ENCODE data around the gene C12orf43.

The C12orf43 gene

DNA sequence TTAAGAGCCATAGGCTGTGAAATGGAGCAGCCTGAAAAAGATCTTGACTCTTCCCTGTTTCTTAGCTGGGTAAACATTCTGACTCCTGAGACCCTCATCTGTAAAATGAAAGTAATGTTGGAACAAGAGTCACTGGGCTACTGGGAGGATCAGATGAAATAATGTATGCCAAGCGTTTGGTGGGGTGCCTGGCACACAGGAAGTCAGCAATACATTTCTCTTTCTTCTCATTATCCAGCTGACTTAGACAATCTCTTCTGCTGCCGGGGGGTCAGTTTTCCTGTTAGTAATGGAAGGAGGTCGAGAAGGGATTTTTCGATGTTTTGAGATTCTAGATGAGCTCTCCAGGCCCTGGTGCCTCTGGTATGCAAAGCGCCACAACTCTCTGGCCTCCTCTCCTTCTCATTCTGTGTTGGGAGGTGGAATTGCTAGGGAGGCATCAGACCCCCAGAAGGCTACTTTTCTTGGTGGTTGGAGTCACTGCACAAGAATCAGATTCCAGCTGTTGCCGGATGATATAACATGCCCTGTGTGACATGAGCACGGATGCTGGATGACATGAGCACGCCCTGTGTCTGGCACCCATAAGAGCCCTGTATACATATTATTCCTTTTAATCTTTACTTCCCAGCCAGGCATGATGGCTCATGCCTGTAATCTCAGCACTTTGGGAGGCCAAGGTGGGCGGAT lies 18.5 kb upstream of the C12orf43 start:
- Histone ChIP-seq H3K9ac (ENCODE audit: low read length) (no peak overlapping the region), H3K4me2 (ENCODE audit: low read length) (no peak overlapping the region), H2AK5ac (ENCODE audit: low read length) (no peak overlapping the region), H3K79me2 (ENCODE audit: control insufficient read depth, insufficient read depth, low read length, poor library complexity) (no peaks in the 10 kb centered on the region), H3K23ac (ENCODE audit: low read length) (no peak overlapping the region), H2BK12ac (ENCODE audit: low read length) (no peak overlapping the region), H4K8ac (ENCODE audit: low read depth, low read length) (no peak overlapping the region), H4K91ac (ENCODE audit: low read depth, low read length) (no peak overlapping the region), H3K4me3 (ENCODE audit: low read depth, low read length) (no peak overlapping the region), H2BK120ac (ENCODE audit: insufficient read depth, low read length, poor library complexity) (no peak overlapping the region), H3K27me3 (ENCODE audit: insufficient read depth, low read length) (no peaks in the 10 kb centered on the region), H2BK5ac (ENCODE audit: low read depth, low read length, poor library complexity) (no peak overlapping the region), H3K4me1 (ENCODE audit: control insufficient read depth in 1 of 2, insufficient read depth in 2 of 2, low read length in 2 of 2) (no peaks in the 10 kb centered on the region), H3K18ac (ENCODE audit: low read length) (no peak overlapping the region), H3K4ac (ENCODE audit: low read depth, low read length) (no peak overlapping the region), H4K12ac (ENCODE audit: low read depth, low read length) (no peak overlapping the region), H3K79me1 (ENCODE audit: low read length) (no peaks in the 10 kb centered on the region), H3K36me3 (ENCODE audit: control insufficient read depth in 1 of 2, insufficient read depth in 2 of 2, low read length in 2 of 2) (no peaks in the 10 kb centered on the region), H3K27ac (ENCODE audit: low read depth, low read length) (no peak overlapping the region), H2AFZ (ENCODE audit: insufficient read depth, low read length, poor library complexity) (no peak overlapping the region), H3K9me3 (ENCODE audit: insufficient read depth, low read depth, low read length) (no peaks in the 10 kb centered on the region), H3K14ac (ENCODE audit: low read length) (no peak overlapping the region)
- no CpG with 5 or more reads among the region's 9 CpGs for WGBS (ENCODE audit: extremely low coverage, insufficient coverage, insufficient read length)
- DNase-seq: no peak

DNA sequence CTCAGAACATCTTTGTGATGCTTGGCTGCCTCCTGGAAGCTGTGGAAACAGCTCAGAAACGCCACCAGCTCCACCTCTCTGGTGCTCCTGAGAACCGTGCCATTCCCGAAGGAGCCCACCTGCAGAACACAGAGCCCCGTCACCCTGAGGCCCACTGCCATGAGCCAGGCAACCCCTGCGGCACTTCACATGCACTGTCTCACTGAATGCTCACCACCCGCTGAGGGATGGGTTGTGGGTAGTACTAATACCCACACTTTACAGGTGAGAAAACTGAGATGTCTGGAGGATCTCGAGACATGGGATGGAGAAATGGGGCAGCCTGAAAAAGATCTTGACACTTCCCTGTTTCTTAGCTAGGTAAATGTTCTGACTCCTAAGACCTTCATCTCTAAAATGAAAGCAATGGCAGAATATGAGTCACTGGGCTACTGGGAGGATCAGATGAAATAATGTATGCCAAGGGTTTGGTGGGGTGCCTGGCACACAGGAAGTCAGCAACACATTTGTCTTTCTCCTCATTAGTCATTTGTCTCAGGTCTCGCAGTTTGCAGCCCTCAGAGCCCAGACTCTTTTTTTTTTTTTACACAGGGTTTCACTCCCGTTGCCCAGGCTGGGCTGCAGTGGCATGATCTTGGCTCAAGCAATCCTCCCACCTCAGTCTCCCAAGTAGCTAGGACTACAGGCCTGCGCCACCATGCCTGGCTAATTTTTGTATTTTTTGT lies 17.5 kb upstream of the C12orf43 start:
- no peaks in the 10 kb centered on the region for H3K79me1 ChIP-seq (ENCODE audit: low read length)
- H4K91ac ChIP-seq (ENCODE audit: low read depth, low read length): no peak overlapping the region
- H3K36me3 ChIP-seq (ENCODE audit: control insufficient read depth in 1 of 2, insufficient read depth in 2 of 2, low read length in 2 of 2): no peaks in the 10 kb centered on the region
- no peak overlapping the region for H3K4me3 ChIP-seq (ENCODE audit: low read depth, low read length)
- no peak overlapping the region for H4K12ac ChIP-seq (ENCODE audit: low read depth, low read length)
- no peak overlapping the region for H3K18ac ChIP-seq (ENCODE audit: low read length)
- H3K4me1 ChIP-seq (ENCODE audit: control insufficient read depth in 1 of 2, insufficient read depth in 2 of 2, low read length in 2 of 2): no peaks in the 10 kb centered on the region
- no peaks in the 10 kb centered on the region for H3K79me2 ChIP-seq (ENCODE audit: control insufficient read depth, insufficient read depth, low read length, poor library complexity)
- H2BK12ac ChIP-seq (ENCODE audit: low read length): no peak overlapping the region
- no peak overlapping the region for H3K4me2 ChIP-seq (ENCODE audit: low read length)
- WGBS (ENCODE audit: extremely low coverage, insufficient coverage, insufficient read length): no CpG with 5 or more reads among the region's 10 CpGs
- H3K14ac ChIP-seq (ENCODE audit: low read length): no peak overlapping the region
- H3K27me3 ChIP-seq (ENCODE audit: insufficient read depth, low read length): no peaks in the 10 kb centered on the region
- no peak overlapping the region for H2AK5ac ChIP-seq (ENCODE audit: low read length)
- H3K9me3 ChIP-seq (ENCODE audit: insufficient read depth, low read depth, low read length): no peaks in the 10 kb centered on the region
- no peak overlapping the region for H2AFZ ChIP-seq (ENCODE audit: insufficient read depth, low read length, poor library complexity)
- no peak overlapping the region for H3K4ac ChIP-seq (ENCODE audit: low read depth, low read length)
- H3K9ac ChIP-seq (ENCODE audit: low read length): no peak overlapping the region
- no peak overlapping the region for H2BK120ac ChIP-seq (ENCODE audit: insufficient read depth, low read length, poor library complexity)
- no peak overlapping the region for H3K23ac ChIP-seq (ENCODE audit: low read length)
- H4K8ac ChIP-seq (ENCODE audit: low read depth, low read length): no peak overlapping the region
- H2BK5ac ChIP-seq (ENCODE audit: low read depth, low read length, poor library complexity): no peak overlapping the region
- no peak overlapping the region for H3K27ac ChIP-seq (ENCODE audit: low read depth, low read length)
- DNase-seq: no peak

- Histone ChIP-seq H3K4me2 (ENCODE audit: low read length) (no peak overlapping the region), H4K91ac (ENCODE audit: low read depth, low read length) (no peak overlapping the region), H2AFZ (ENCODE audit: insufficient read depth, low read length, poor library complexity) (no peak overlapping the region), H3K18ac (ENCODE audit: low read length) (no peak overlapping the region), H3K79me2 (ENCODE audit: control insufficient read depth, insufficient read depth, low read length, poor library complexity) (no peaks in the 10 kb centered on the region), H3K9ac (ENCODE audit: low read length) (no peak overlapping the region), H4K8ac (ENCODE audit: low read depth, low read length) (no peak overlapping the region), H3K9me3 (ENCODE audit: insufficient read depth, low read depth, low read length) (no peaks in the 10 kb centered on the region), H3K14ac (ENCODE audit: low read length) (no peak overlapping the region), H2AK5ac (ENCODE audit: low read length) (no peak overlapping the region), H3K23ac (ENCODE audit: low read length) (no peak overlapping the region), H4K12ac (ENCODE audit: low read depth, low read length) (no peak overlapping the region), H3K36me3 (ENCODE audit: control insufficient read depth in 1 of 2, insufficient read depth in 2 of 2, low read length in 2 of 2) (no peaks in the 10 kb centered on the region), H3K4ac (ENCODE audit: low read depth, low read length) (no peak overlapping the region), H2BK120ac (ENCODE audit: insufficient read depth, low read length, poor library complexity) (no peak overlapping the region), H2BK12ac (ENCODE audit: low read length) (no peak overlapping the region), H2BK5ac (ENCODE audit: low read depth, low read length, poor library complexity) (no peak overlapping the region), H3K27me3 (ENCODE audit: insufficient read depth, low read length) (no peaks in the 10 kb centered on the region), H3K27ac (ENCODE audit: low read depth, low read length) (no peak overlapping the region), H3K4me1 (ENCODE audit: control insufficient read depth in 1 of 2, insufficient read depth in 2 of 2, low read length in 2 of 2) (peaks cover 3 to 6% of the 10 kb centered on the region in 2 experiments), H3K4me3 (ENCODE audit: low read depth, low read length) (no peak overlapping the region), H3K79me1 (ENCODE audit: low read length) (no peaks in the 10 kb centered on the region)
- peak in 1 of 2 donors; percentile 33 for DNase-seq
- WGBS (ENCODE audit: extremely low coverage, insufficient coverage, insufficient read length): no CpG with 5 or more reads among the region's 10 CpGs
These were observed 14.4 kb upstream of the C12orf43 start for GRCh38 chr12:121030576-121031212.

GRCh38 chr12:121026274-121027045 lies 10.2 kb upstream of the C12orf43 start:
- H3K79me1 ChIP-seq (ENCODE audit: low read length): no peaks in the 10 kb centered on the region
- H3K4me3 ChIP-seq (ENCODE audit: low read depth, low read length): no peak overlapping the region
- H3K9ac ChIP-seq (ENCODE audit: low read length): no peak overlapping the region
- no peak overlapping the region for H3K18ac ChIP-seq (ENCODE audit: low read length)
- no peak overlapping the region for H2BK120ac ChIP-seq (ENCODE audit: insufficient read depth, low read length, poor library complexity)
- H3K27me3 ChIP-seq (ENCODE audit: insufficient read depth, low read length): no peaks in the 10 kb centered on the region
- H3K27ac ChIP-seq (ENCODE audit: low read depth, low read length): no peak overlapping the region
- H2AFZ ChIP-seq (ENCODE audit: insufficient read depth, low read length, poor library complexity): no peak overlapping the region
- no peak overlapping the region for H2AK5ac ChIP-seq (ENCODE audit: low read length)
- no peak overlapping the region for H4K91ac ChIP-seq (ENCODE audit: low read depth, low read length)
- no peak overlapping the region for H4K12ac ChIP-seq (ENCODE audit: low read depth, low read length)
- DNase-seq: no peak
- no peak overlapping the region for H2BK12ac ChIP-seq (ENCODE audit: low read length)
- H2BK5ac ChIP-seq (ENCODE audit: low read depth, low read length, poor library complexity): no peak overlapping the region
- H3K14ac ChIP-seq (ENCODE audit: low read length): no peak overlapping the region
- H3K79me2 ChIP-seq (ENCODE audit: control insufficient read depth, insufficient read depth, low read length, poor library complexity): no peaks in the 10 kb centered on the region
- no peaks in the 10 kb centered on the region for H3K36me3 ChIP-seq (ENCODE audit: control insufficient read depth in 1 of 2, insufficient read depth in 2 of 2, low read length in 2 of 2)
- no peak overlapping the region for H4K8ac ChIP-seq (ENCODE audit: low read depth, low read length)
- H3K4ac ChIP-seq (ENCODE audit: low read depth, low read length): no peak overlapping the region
- peaks cover 4 to 7% of the 10 kb centered on the region in 2 experiments for H3K4me1 ChIP-seq (ENCODE audit: control insufficient read depth in 1 of 2, insufficient read depth in 2 of 2, low read length in 2 of 2)
- no CpG with 5 or more reads among the region's 10 CpGs for WGBS (ENCODE audit: extremely low coverage, insufficient coverage, insufficient read length)
- no peaks in the 10 kb centered on the region for H3K9me3 ChIP-seq (ENCODE audit: insufficient read depth, low read depth, low read length)
- H3K23ac ChIP-seq (ENCODE audit: low read length): no peak overlapping the region
- H3K4me2 ChIP-seq (ENCODE audit: low read length): no peak overlapping the region

Measured in trophoblast cell (in vitro differentiated cells and primary cell).